HEK293 (cell line): Measurements from ENCODE around the gene WDR82.

ENCODE experiments used
- KLF10 ChIP-seq: fragments of 450-650 bp; IDR thresholded peaks from 2 replicates; pipeline ENCODE4 v1.5.1; 2018; ENCODE audit warnings: missing biosample characterization, mild to moderate bottlenecking, missing genetic modification characterization
- KLF7 ChIP-seq: fragments of 450-650 bp; formaldehyde crosslinking; IDR thresholded peaks from 2 replicates; pipeline ENCODE4 v1.5.1; 2016; ENCODE audit warnings: missing biosample characterization, missing genetic modification characterization, borderline replicate concordance
- OSR2 ChIP-seq: fragments of 450-650 bp; formaldehyde crosslinking; IDR thresholded peaks from 2 replicates; pipeline ENCODE4 v1.5.1; 2016; ENCODE audit warnings: missing biosample characterization, missing genetic modification characterization
- PRDM2 ChIP-seq: fragments of 450-650 bp; formaldehyde crosslinking; IDR thresholded peaks from 2 replicates; pipeline ENCODE4 v1.5.1; 2016; ENCODE audit warnings: missing biosample characterization, missing genetic modification characterization, borderline replicate concordance
- SALL2 ChIP-seq: fragments of 450-650 bp; formaldehyde crosslinking; IDR thresholded peaks from 2 replicates; pipeline ENCODE4 v1.5.0; 2017; ENCODE audit warnings: missing biosample characterization, mild to moderate bottlenecking, missing genetic modification characterization, borderline replicate concordance
- SETDB1 ChIP-seq: IDR thresholded peaks from one replicate; pipeline ENCODE4 v1.6.1; 2017; ENCODE audit warnings: mild to moderate bottlenecking, low read length, moderate library complexity, mixed read lengths; ENCODE audit not compliant: insufficient read length
- ZFP69B ChIP-seq: fragments of 450-650 bp; formaldehyde crosslinking; IDR thresholded peaks from 2 replicates; pipeline ENCODE4 v1.5.1; 2016; ENCODE audit warnings: missing biosample characterization, missing genetic modification characterization
- ZNF10 ChIP-seq: fragments of 450-650 bp; formaldehyde crosslinking; IDR thresholded peaks from 2 replicates; pipeline ENCODE4 v1.5.1; 2017; ENCODE audit warnings: missing biosample characterization, missing genetic modification characterization
- ZNF114 ChIP-seq: fragments of 450-650 bp; formaldehyde crosslinking; IDR thresholded peaks from 2 replicates; pipeline ENCODE4 v1.5.0; 2017; ENCODE audit warnings: missing biosample characterization, missing genetic modification characterization
- ZNF146 ChIP-seq: fragments of 450-650 bp; formaldehyde crosslinking; IDR thresholded peaks from 2 replicates; pipeline ENCODE4 v1.5.1; 2016; ENCODE audit warnings: missing biosample characterization, missing genetic modification characterization
- ZNF175 ChIP-seq: fragments of 450-650 bp; formaldehyde crosslinking; IDR thresholded peaks from 2 replicates; pipeline ENCODE4 v1.5.1; 2016; ENCODE audit warnings: missing biosample characterization, missing genetic modification characterization
- ZNF266 ChIP-seq: fragments of 450-650 bp; formaldehyde crosslinking; IDR thresholded peaks from 2 replicates; pipeline ENCODE4 v1.5.1; 2016; ENCODE audit warnings: missing biosample characterization, missing genetic modification characterization, low read depth
- ZNF335 ChIP-seq: fragments of 450-650 bp; formaldehyde crosslinking; conservative IDR thresholded peaks from 2 replicates; pipeline ENCODE4 v1.5.1; 2016; ENCODE audit warnings: missing biosample characterization, missing genetic modification characterization
- ZNF501 ChIP-seq: fragments of 450-650 bp; formaldehyde crosslinking; IDR thresholded peaks from 2 replicates; pipeline ENCODE4 v1.5.1; 2016; ENCODE audit warnings: missing biosample characterization, missing genetic modification characterization
- ZNF513 ChIP-seq: fragments of 450-650 bp; IDR thresholded peaks from 2 replicates; pipeline ENCODE4 v1.5.1; 2018; ENCODE audit warnings: missing biosample characterization, missing genetic modification characterization
- ZNF544 ChIP-seq: fragments of 450-650 bp; formaldehyde crosslinking; IDR thresholded peaks from 2 replicates; pipeline ENCODE4 v1.5.0; 2017; ENCODE audit warnings: missing biosample characterization, missing genetic modification characterization
- ZNF561 ChIP-seq: fragments of 450-650 bp; IDR thresholded peaks from 2 replicates; pipeline ENCODE4 v1.5.1; 2018; ENCODE audit warnings: missing biosample characterization, missing genetic modification characterization, borderline replicate concordance
- ZNF580 ChIP-seq: fragments of 450-650 bp; formaldehyde crosslinking; IDR thresholded peaks from 2 replicates; pipeline ENCODE4 v1.5.1; 2016; ENCODE audit warnings: missing biosample characterization, missing genetic modification characterization
- ZNF670 ChIP-seq: fragments of 450-650 bp; formaldehyde crosslinking; IDR thresholded peaks from 2 replicates; pipeline ENCODE4 v1.5.1; 2016; ENCODE audit warnings: missing biosample characterization, missing genetic modification characterization, low read depth
- ZNF776 ChIP-seq: fragments of 450-650 bp; formaldehyde crosslinking; IDR thresholded peaks from 2 replicates; pipeline ENCODE4 v1.5.0; 2017; ENCODE audit warnings: missing biosample characterization, missing genetic modification characterization, borderline replicate concordance
- ZNF791 ChIP-seq: fragments of 450-650 bp; formaldehyde crosslinking; IDR thresholded peaks from 2 replicates; pipeline ENCODE4 v1.5.1; 2016; ENCODE audit warnings: missing biosample characterization, missing genetic modification characterization
- ZNF837 ChIP-seq: fragments of 450-650 bp; formaldehyde crosslinking; IDR thresholded peaks from 2 replicates; pipeline ENCODE4 v1.5.1; 2016; ENCODE audit warnings: missing biosample characterization, missing genetic modification characterization
- TF ChIP-seq, protein P1 (sequence below): fragments of 450-650 bp; formaldehyde crosslinking; IDR thresholded peaks from 2 replicates; pipeline ENCODE4 v1.5.1; 2017; ENCODE audit warnings: missing biosample characterization, missing genetic modification characterization
- TF ChIP-seq, protein P2 (sequence below): fragments of 450-650 bp; formaldehyde crosslinking; IDR thresholded peaks from 2 replicates; pipeline ENCODE4 v1.5.1; 2016; ENCODE audit warnings: missing biosample characterization, missing genetic modification characterization
- TF ChIP-seq, protein P3 (sequence below): fragments of 450-650 bp; formaldehyde crosslinking; IDR thresholded peaks from 2 replicates; pipeline ENCODE4 v1.5.1; 2016; ENCODE audit warnings: missing biosample characterization, missing genetic modification characterization

WDR82 gene

GRCh38 chr3:52238761-52239701 is 39.4 kb downstream of the WDR82 start, which contains the start of gene TWF2 (continued):
- TF ChIP-seq ZNF513 (tag by site-specific recombination), result no peak
- TF ChIP-seq KLF7, result no peak
- no peak; the same call in 1 of the 2 replicates for TF ChIP-seq ZNF266 (tag by site-specific recombination)
- TF ChIP-seq ZNF791 (tag by site-specific recombination), result no peak
- TF ChIP-seq ZNF146, result no peak; the same call in 1 of the 2 replicates
- TF ChIP-seq ZNF335 (tag by site-specific recombination), result peak; percentile 60
- TF ChIP-seq, protein P1, sequence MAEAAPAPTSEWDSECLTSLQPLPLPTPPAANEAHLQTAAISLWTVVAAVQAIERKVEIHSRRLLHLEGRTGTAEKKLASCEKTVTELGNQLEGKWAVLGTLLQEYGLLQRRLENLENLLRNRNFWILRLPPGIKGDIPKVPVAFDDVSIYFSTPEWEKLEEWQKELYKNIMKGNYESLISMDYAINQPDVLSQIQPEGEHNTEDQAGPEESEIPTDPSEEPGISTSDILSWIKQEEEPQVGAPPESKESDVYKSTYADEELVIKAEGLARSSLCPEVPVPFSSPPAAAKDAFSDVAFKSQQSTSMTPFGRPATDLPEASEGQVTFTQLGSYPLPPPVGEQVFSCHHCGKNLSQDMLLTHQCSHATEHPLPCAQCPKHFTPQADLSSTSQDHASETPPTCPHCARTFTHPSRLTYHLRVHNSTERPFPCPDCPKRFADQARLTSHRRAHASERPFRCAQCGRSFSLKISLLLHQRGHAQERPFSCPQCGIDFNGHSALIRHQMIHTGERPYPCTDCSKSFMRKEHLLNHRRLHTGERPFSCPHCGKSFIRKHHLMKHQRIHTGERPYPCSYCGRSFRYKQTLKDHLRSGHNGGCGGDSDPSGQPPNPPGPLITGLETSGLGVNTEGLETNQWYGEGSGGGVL (tag by site-specific recombination), result peak; percentile 78
- no peak for TF ChIP-seq OSR2
- no peak for TF ChIP-seq ZNF175 (tag by site-specific recombination)
- no peak for TF ChIP-seq ZNF114 (tag by site-specific recombination)
- TF ChIP-seq PRDM2, result no peak
- peak; percentile 63; the same call in 1 of the 2 replicates for TF ChIP-seq KLF10 (tag by site-specific recombination)
- TF ChIP-seq ZFP69B, result no peak
- TF ChIP-seq, protein P2, sequence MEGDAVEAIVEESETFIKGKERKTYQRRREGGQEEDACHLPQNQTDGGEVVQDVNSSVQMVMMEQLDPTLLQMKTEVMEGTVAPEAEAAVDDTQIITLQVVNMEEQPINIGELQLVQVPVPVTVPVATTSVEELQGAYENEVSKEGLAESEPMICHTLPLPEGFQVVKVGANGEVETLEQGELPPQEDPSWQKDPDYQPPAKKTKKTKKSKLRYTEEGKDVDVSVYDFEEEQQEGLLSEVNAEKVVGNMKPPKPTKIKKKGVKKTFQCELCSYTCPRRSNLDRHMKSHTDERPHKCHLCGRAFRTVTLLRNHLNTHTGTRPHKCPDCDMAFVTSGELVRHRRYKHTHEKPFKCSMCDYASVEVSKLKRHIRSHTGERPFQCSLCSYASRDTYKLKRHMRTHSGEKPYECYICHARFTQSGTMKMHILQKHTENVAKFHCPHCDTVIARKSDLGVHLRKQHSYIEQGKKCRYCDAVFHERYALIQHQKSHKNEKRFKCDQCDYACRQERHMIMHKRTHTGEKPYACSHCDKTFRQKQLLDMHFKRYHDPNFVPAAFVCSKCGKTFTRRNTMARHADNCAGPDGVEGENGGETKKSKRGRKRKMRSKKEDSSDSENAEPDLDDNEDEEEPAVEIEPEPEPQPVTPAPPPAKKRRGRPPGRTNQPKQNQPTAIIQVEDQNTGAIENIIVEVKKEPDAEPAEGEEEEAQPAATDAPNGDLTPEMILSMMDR, result peak; percentile 82
- TF ChIP-seq SETDB1, result no peak
- no peak for TF ChIP-seq ZNF776 (tag by site-specific recombination)
- no peak for TF ChIP-seq ZNF501 (tag by site-specific recombination)
- no peak for TF ChIP-seq ZNF544
- TF ChIP-seq, protein P3, sequence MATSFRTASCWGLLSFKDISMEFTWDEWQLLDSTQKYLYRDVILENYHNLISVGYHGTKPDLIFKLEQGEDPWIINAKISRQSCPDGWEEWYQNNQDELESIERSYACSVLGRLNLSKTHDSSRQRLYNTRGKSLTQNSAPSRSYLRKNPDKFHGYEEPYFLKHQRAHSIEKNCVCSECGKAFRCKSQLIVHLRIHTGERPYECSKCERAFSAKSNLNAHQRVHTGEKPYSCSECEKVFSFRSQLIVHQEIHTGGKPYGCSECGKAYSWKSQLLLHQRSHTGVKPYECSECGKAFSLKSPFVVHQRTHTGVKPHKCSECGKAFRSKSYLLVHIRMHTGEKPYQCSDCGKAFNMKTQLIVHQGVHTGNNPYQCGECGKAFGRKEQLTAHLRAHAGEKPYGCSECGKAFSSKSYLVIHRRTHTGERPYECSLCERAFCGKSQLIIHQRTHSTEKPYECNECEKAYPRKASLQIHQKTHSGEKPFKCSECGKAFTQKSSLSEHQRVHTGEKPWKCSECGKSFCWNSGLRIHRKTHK (tag by site-specific recombination), result no peak
- no peak for TF ChIP-seq ZNF561 (tag by site-specific recombination)
- TF ChIP-seq ZNF10, result no peak
- TF ChIP-seq ZNF670 (tag by site-specific recombination), result no peak
- no peak for TF ChIP-seq SALL2 (tag by site-specific recombination)
- no peak for TF ChIP-seq ZNF837 (tag by site-specific recombination)
- TF ChIP-seq ZNF580 (tag by site-specific recombination), result no peak
